Spinal cord (tissue), 10 donors: ENCODE results near the gene SPEN. TPM values are rescaled to one million over a fixed set of nuclear protein-coding genes. Genes with fewer than 3 reads are reported as not detected.
A peak's percentile ranks its signal among the peaks of the same experiment; 100 is the strongest.

ENCODE experiments used
- DNase-seq, 6 donors: peaks; one replicate each; pipeline versions ENCODE4 v3.0.0 to v3.0.0-alpha.2; 2013 to 2015; ENCODE audit warnings: low spot score in 6 of 6, low read depth in 4 of 6
- H3K27ac ChIP-seq: one replicate; pipeline ENCODE4 v1.5.1; 2013; ENCODE audit warnings: low read depth, low read length, control low read depth
- H3K27me3 ChIP-seq: one replicate; pipeline ENCODE4 v1.6.1; 2013; ENCODE audit warnings: low read length; ENCODE audit not compliant: control insufficient read depth, insufficient read depth
- H3K36me3 ChIP-seq: one replicate; pipeline ENCODE4 v1.6.1; 2013; ENCODE audit warnings: low read length; ENCODE audit not compliant: control insufficient read depth, insufficient read depth
- H3K4me1 ChIP-seq: one replicate; pipeline ENCODE4 v1.6.1; 2013; ENCODE audit warnings: low read length; ENCODE audit not compliant: control insufficient read depth, insufficient read depth
- H3K4me3 ChIP-seq: one replicate; pipeline ENCODE4 v1.5.1; 2013; ENCODE audit warnings: low read depth, low read length, control low read depth
- H3K9me3 ChIP-seq: one replicate; pipeline ENCODE4 v1.6.1; 2013; ENCODE audit warnings: low read length; ENCODE audit not compliant: control insufficient read depth, insufficient read depth
- WGBS: methylation state at CpG from one replicate; pipeline ENCODE4 v1.1.5; 2013; ENCODE audit warnings: missing lambda C conversion rate; ENCODE audit not compliant: insufficient coverage; 5-methylcytosine and 5-hydroxymethylcytosine counted together
- polyA plus RNA-seq, 2 donors: library from polyadenylated mRNA; unstranded; fragments of 120-200 nt; gene quantifications; one replicate each; pipeline ENCODE4 v1.2.1, GENCODE V29; 2013; ENCODE audit not compliant: insufficient read length in 2 of 2
- total RNA-seq, 2 donors: library from RNA; depleted of rRNA in 1 of 2; stranded (reverse); fragments of 120-200 nt in 1 of 2; fragments of >200 nt in 1 of 2; gene quantifications; one replicate each; pipeline versions ENCODE4 v1.2.3 to v1.2.4, GENCODE V29; 2013 to 2014
- donor health status: healthy.

The SPEN gene
- total and polyA plus RNA-seq, 4 donors, result 37.9 to 79.9 (median 66.8) TPM

DNA sequence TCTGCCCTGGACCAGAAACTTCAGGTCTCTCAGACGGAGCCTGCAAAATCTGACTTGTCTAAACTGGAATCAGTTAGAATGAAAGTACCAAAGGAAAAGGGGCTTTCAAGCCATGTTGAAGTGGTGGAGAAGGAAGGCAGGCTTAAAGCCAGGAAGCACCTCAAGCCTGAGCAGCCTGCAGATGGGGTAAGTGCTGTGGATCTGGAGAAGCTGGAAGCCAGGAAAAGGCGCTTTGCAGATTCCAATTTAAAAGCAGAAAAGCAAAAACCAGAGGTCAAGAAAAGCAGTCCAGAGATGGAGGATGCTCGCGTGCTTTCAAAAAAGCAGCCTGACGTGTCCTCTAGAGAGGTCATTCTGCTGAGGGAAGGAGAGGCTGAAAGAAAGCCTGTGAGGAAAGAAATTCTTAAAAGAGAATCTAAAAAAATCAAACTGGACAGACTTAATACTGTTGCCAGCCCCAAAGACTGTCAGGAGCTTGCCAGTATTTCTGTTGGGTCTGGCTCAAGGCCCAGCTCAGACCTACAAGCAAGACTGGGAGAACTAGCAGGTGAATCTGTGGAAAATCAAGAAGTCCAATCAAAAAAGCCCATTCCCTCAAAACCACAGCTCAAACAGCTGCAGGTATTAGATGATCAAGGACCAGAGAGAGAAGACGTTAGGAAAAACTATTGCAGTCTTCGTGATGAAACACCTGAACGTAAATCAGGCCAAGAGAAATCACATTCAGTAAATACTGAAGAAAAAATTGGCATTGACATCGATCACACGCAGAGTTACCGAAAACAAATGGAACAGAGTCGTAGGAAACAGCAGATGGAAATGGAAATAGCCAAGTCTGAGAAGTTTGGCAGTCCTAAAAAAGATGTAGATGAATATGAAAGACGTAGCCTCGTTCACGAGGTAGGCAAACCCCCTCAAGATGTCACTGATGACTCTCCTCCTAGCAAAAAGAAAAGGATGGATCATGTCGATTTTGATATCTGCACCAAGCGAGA lies 81.8 kb downstream of the SPEN start:
- H3K9me3 ChIP-seq, result no peaks in the 10 kb centered on the region
- H3K27ac ChIP-seq, result no peak overlapping the region
- 81% methylated on average over 15 of the region's 17 CpGs for WGBS
- no peaks in the 10 kb centered on the region for H3K27me3 ChIP-seq
- DNase-seq, result peak in 1 of 6 donors; percentile 87
- no peaks in the 10 kb centered on the region for H3K4me1 ChIP-seq
- H3K36me3 ChIP-seq, result peaks cover 54% of the 10 kb centered on the region
- H3K4me3 ChIP-seq, result no peak overlapping the region

DNA sequence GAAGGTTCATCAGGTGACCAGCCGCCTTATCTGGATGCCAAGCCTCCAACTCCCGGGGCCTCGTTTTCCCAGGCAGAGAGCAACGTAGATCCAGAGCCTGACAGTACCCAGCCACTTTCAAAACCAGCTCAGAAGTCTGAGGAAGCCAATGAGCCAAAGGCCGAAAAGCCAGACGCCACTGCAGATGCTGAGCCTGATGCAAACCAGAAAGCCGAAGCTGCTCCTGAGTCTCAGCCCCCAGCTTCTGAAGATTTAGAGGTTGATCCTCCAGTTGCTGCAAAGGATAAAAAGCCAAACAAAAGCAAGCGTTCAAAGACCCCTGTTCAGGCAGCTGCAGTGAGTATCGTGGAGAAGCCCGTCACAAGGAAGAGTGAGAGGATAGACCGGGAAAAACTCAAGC lies 83.9 kb downstream of the SPEN start:
- H3K27me3 ChIP-seq, result no peaks in the 10 kb centered on the region
- H3K4me3 ChIP-seq, result no peak overlapping the region
- no peak overlapping the region for H3K27ac ChIP-seq
- 94% methylated on average over 11 of the region's 11 CpGs for WGBS
- H3K36me3 ChIP-seq, result peaks cover 70% of the 10 kb centered on the region
- H3K4me1 ChIP-seq, result no peaks in the 10 kb centered on the region
- H3K9me3 ChIP-seq, result no peaks in the 10 kb centered on the region
- DNase-seq, result no peak

DNA sequence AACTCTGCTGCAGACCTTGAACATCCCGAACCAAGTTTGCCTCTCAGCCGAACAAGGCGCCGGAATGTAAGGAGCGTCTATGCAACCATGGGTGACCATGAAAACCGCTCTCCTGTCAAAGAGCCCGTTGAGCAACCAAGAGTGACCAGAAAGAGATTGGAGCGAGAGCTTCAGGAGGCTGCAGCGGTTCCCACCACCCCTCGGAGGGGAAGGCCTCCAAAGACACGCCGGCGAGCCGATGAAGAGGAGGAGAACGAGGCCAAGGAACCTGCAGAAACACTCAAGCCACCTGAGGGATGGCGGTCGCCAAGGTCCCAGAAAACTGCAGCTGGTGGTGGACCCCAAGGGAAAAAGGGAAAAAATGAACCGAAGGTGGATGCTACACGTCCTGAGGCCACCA lies 84.4 kb downstream of the SPEN start:
- Histone ChIP-seq H3K36me3 (peaks cover 75% of the 10 kb centered on the region), H3K4me1 (no peaks in the 10 kb centered on the region), H3K4me3 (no peak overlapping the region), H3K27ac (no peak overlapping the region), H3K9me3 (no peaks in the 10 kb centered on the region), H3K27me3 (no peaks in the 10 kb centered on the region)
- DNase-seq, result no peak
- 97% methylated on average over 19 of the region's 19 CpGs for WGBS

DNA sequence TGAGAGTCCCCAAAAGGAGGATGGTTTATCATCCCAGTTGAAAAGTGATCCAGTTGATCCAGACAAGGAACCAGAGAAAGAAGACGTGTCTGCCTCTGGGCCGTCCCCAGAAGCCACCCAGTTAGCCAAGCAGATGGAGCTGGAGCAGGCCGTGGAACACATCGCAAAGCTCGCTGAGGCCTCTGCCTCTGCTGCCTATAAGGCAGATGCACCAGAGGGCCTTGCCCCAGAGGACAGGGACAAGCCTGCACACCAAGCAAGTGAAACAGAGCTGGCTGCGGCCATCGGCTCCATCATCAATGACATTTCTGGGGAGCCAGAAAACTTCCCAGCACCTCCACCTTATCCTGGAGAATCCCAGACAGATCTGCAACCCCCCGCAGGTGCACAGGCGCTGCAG lies 85.1 kb downstream of the SPEN start:
- peaks cover 7% of the 10 kb centered on the region for H3K4me1 ChIP-seq
- H3K36me3 ChIP-seq, result peaks cover 82% of the 10 kb centered on the region
- H3K9me3 ChIP-seq, result no peaks in the 10 kb centered on the region
- DNase-seq, result no peak
- WGBS, result 95% methylated on average over 6 of the region's 9 CpGs
- no peak overlapping the region for H3K27ac ChIP-seq
- H3K4me3 ChIP-seq, result no peak overlapping the region
- no peaks in the 10 kb centered on the region for H3K27me3 ChIP-seq

DNA sequence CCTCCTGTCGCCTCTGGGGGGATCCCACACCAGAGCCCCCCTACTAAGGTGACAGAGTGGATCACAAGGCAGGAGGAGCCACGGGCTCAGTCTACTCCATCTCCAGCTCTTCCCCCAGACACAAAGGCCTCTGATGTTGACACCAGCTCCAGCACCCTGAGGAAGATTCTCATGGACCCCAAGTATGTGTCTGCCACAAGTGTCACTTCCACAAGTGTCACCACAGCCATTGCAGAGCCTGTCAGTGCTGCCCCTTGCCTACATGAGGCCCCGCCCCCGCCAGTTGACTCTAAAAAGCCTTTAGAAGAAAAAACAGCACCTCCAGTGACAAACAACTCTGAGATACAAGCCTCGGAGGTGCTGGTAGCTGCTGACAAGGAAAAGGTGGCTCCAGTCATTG lies 86.2 kb downstream of the SPEN start:
- 91% methylated on average over 5 of the region's 5 CpGs for WGBS
- H3K4me3 ChIP-seq, result no peak overlapping the region
- H3K36me3 ChIP-seq, result peaks cover 84% of the 10 kb centered on the region
- DNase-seq, result no peak
- no peak overlapping the region for H3K27ac ChIP-seq
- H3K27me3 ChIP-seq, result no peaks in the 10 kb centered on the region
- peaks cover 12% of the 10 kb centered on the region for H3K4me1 ChIP-seq
- H3K9me3 ChIP-seq, result no peaks in the 10 kb centered on the region

DNA sequence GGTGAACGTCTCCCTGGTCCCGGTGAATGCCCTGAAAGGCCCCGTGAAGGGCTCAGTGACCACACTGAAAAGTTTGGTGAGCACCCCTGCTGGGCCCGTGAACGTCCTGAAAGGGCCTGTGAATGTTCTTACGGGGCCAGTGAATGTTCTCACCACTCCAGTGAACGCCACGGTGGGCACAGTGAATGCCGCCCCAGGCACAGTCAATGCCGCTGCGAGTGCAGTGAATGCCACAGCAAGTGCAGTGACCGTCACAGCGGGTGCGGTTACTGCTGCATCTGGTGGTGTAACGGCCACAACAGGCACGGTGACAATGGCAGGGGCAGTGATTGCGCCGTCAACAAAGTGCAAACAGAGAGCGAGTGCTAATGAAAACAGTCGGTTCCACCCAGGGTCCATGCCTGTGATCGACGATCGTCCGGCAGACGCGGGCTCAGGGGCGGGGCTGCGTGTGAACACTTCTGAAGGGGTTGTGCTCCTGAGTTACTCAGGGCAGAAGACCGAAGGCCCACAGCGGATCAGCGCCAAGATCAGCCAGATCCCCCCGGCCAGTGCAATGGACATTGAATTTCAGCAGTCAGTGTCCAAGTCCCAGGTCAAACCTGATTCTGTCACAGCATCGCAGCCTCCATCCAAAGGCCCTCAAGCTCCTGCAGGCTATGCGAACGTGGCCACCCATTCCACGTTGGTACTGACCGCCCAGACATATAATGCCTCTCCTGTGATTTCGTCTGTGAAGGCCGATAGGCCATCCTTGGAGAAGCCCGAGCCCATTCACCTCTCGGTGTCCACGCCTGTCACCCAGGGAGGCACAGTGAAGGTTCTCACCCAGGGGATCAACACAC lies 86.9 kb downstream of the SPEN start:
- no peak for DNase-seq
- 90% methylated on average over 42 of the region's 42 CpGs for WGBS
- Histone ChIP-seq H3K27me3 (no peaks in the 10 kb centered on the region), H3K4me1 (peaks cover 19% of the 10 kb centered on the region), H3K9me3 (no peaks in the 10 kb centered on the region), H3K27ac (no peak overlapping the region), H3K4me3 (no peak overlapping the region), H3K36me3 (peaks cover 91% of the 10 kb centered on the region)

DNA sequence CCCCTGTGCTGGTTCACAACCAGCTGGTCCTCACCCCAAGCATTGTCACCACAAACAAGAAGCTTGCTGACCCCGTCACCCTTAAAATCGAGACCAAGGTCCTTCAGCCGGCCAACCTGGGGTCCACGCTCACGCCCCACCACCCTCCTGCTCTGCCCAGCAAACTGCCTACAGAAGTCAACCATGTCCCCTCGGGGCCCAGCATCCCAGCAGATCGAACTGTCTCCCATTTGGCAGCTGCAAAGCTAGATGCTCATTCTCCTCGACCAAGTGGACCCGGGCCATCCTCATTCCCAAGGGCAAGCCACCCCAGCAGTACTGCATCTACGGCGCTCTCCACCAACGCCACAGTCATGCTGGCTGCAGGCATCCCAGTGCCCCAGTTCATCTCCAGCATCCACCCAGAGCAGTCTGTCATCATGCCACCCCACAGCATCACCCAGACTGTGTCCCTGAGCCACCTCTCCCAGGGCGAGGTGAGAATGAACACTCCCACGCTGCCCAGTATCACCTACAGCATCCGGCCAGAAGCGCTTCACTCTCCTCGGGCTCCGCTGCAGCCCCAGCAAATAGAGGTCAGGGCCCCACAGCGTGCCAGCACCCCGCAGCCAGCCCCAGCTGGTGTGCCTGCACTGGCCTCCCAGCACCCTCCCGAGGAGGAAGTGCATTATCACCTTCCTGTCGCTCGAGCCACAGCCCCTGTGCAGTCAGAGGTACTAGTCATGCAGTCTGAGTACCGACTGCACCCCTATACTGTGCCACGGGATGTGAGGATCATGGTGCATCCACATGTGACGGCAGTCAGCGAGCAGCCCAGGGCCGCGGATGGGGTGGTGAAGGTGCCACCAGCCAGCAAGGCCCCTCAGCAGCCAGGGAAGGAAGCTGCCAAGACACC lies 87.8 kb downstream of the SPEN start:
- Histone ChIP-seq H3K27ac (no peak overlapping the region), H3K9me3 (no peaks in the 10 kb centered on the region), H3K4me1 (peaks cover 21% of the 10 kb centered on the region), H3K27me3 (no peaks in the 10 kb centered on the region), H3K36me3 (peaks cover 93% of the 10 kb centered on the region), H3K4me3 (no peak overlapping the region)
- DNase-seq, result no peak
- 95% methylated on average over 25 of the region's 29 CpGs for WGBS

DNA sequence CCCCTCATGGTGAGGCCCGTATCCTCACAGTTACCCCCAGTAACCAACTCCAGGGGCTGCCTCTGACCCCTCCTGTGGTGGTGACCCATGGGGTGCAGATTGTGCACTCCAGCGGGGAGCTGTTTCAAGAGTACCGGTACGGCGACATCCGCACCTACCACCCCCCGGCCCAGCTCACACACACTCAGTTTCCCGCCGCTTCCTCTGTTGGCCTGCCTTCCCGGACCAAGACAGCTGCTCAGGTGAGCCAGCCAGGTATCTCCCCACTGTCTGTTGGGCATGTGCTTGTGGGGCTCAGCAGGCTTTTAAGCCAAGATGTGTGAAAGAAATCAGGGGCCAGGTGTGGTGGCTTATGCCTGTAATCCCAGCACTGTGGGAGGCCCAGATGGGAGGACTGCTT lies 88.5 kb downstream of the SPEN start:
- WGBS, result 99% methylated on average over 10 of the region's 10 CpGs
- H3K4me3 ChIP-seq, result no peak overlapping the region
- peaks cover 24% of the 10 kb centered on the region for H3K4me1 ChIP-seq
- H3K36me3 ChIP-seq, result peaks cover 95% of the 10 kb centered on the region
- DNase-seq, result no peak
- no peaks in the 10 kb centered on the region for H3K27me3 ChIP-seq
- H3K27ac ChIP-seq, result no peak overlapping the region
- H3K9me3 ChIP-seq, result no peaks in the 10 kb centered on the region

DNA sequence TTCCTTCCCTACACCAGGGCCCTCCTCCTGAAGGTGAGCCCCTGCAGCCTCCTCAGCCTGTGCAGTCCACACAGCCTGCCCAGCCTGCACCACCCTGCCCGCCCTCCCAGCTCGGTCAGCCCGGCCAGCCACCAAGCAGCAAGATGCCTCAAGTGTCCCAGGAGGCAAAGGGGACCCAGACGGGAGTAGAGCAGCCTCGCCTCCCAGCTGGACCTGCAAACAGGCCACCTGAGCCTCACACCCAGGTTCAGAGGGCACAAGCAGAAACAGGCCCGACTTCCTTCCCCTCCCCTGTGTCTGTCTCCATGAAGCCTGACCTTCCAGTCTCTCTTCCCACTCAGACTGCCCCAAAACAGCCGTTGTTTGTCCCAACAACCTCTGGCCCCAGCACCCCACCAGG lies 89.6 kb downstream of the SPEN start:
- H3K27ac ChIP-seq, result no peak overlapping the region
- DNase-seq, result no peak
- H3K36me3 ChIP-seq, result peaks cover 95% of the 10 kb centered on the region
- WGBS, result 84% methylated on average over 7 of the region's 7 CpGs
- H3K9me3 ChIP-seq, result no peaks in the 10 kb centered on the region
- peaks cover 26% of the 10 kb centered on the region for H3K4me1 ChIP-seq
- H3K27me3 ChIP-seq, result no peaks in the 10 kb centered on the region
- H3K4me3 ChIP-seq, result no peak overlapping the region
